HG03060 (cell line): ENCODE measurements around the gene NTRK1.

Experiments used
- ATAC-seq: cut with Tn5 transposase; IDR thresholded peaks from one replicate; pipeline ENCODE4 v1.9.1; 2021; ENCODE audit warnings: low read depth, moderate number of reproducible peaks; ENCODE audit not compliant: unreplicated experiment

NTRK1 gene

GRCh38 chr1:156895455-156895812 lies 34.8 kb downstream of the NTRK1 start:
- no peak for ATAC-seq

DNA sequence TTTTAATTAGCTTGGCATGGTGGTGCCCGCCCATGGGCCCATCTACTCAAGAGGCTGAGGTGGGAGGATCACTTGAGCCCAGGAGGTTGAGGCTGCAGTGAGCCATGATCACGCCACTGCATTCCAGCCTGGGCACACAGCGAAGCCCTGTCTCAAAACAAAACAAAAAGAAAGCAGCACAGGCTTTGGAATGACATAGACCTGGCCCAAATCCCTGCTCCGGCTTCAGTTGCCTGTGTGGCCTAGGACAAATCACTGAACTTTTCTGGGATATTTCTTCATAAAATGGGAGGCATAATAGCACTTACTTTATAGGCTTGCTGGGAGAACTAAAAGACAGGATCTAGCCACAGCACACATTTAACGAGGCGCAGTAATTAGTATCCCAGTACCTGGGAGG lies 35.3 kb downstream of the NTRK1 start:
- ATAC-seq = no peak

DNA sequence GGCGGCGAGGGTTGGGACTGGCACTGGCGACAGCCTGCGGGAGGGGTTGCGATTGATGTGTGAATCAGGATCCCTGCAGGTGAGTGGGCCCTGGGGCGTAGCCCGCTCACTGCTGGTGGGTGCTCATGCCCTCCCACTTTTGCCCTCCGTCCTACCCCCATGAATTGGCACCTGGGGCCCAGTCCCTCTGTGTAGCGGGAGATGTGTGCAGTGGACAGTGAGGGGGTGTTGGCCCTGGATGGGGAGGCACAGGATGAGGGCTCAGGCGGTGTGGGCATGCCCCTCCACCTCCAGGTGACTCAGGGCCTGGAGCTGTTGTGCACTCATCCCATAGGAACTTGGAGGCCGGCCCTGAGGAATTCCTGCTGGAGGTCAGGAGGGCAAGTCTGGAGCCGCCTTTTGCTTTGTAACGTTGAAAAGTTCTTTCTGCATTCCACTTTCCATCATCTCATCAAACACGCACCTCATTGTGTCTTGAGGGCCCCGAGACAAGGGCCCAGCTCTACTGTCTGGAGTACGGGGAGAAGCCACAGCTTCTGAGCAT lies 35.9 kb downstream of the NTRK1 start:
- ATAC-seq = no peak

DNA sequence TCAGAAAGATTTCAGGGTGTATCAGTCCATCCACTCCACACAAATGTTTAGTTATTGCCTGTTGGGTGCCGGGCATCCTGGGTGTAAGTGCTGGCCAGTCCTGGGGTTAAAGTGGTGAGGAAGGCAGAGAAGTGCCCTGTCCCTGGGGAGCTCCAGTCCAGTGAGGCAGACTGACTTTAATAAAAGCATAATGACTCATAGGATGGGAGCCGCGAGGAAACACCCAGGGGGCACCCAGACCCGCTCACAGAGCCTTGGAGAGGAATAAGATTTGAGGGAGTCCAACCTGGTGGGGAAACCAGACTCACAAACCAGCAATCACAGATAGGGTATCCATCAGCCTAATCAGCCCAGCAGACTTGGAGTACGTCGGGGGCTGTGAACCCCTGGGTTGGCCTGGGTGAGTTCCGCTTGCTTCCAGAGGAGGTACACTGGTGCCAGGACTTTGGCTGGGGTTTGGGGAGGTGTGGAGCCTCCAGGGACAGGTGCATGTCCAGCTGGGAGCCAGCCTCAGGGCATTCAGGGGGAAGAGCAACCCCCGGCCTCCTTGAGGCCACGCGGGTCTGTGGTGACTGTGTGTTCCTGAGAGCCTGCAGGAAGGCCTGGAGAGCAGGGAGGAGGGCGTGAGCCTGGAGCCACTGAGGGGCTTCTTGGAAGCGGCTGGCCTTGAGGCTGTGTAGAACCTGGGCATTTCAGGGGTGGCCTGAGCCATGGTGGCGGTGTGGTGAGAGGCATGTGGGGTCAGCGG lies 36.6 kb downstream of the NTRK1 start:
- no peak for ATAC-seq

GRCh38 chr1:156898161-156898566 lies 37.5 kb downstream of the NTRK1 start:
- no peak for ATAC-seq

DNA sequence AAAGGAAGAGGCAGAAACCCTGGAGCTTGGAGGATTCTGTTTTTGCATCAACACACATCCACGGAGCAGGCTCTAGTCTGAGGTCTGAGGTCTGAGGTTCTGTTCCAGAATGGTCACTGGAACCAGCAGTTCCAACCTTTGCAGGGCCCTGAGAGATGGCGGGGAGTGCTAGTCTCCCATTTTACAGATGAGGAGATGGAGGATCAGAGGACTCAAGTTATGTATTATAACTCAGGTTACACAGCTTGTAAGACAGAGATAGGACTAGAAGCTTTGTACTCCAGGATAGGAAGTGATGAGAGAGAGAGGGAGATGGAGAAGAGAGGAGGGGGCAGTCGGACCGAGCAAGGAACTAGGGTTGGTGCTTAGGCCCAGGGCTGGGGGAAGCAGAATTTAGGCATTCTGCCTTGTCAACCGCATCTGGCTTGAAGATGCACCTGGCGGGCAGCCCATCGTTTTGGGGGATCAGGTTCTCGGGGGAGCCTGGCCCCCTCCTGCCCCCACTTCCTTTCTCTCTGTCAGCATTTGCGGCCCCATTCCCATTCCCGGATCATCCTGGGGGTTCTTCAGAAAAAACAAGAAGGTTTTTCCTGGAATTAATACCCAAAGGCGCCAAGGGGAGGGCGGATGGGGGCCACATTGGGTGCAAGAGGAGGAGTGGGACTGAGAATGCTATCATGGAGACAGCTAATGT lies 38.5 kb downstream of the NTRK1 start:
- ATAC-seq = no peak

DNA sequence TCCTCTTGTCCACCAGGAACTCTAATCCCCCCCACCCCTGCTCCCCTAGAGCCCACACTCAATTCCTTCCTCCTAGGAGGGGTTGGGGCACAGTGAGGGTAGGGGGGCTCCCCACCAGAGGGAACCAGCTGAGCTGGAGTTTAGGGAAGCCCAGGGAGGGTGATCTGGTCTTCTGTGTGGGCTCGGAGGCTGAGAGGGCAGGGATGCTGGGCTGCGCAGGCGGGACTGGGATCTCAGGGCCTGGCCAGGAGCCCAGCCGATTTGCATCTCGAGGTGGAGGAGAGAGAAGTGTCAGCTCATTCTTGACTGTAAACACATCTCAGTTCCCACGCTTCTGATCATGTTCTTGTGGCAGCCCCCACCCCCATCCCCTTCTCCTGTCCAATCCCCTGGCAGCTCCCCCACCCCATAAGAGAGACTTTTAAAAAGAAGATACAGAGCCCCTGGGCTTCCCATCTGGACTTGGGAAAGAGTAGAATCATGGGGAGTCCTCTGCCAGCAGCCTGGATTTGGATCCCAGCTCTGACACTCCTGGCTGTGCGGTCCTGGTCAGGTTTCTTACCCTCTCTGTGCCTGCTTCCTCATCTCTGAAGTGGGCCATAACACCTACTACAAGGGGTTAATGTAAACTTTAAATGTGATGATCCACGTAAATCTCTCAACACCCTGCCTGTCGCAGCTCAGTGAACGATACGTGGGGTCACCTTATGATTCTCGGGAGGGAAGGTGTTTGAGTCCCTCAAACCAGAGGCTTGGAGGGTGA lies 39.5 kb downstream of the NTRK1 start:
- ATAC-seq = no peak

GRCh38 chr1:156900896-156901589 lies 40.4 kb downstream of the NTRK1 start:
- no peak for ATAC-seq

- no peak for ATAC-seq
These were observed 40.9 kb downstream of the NTRK1 start for GRCh38 chr1:156901590-156901900.

DNA sequence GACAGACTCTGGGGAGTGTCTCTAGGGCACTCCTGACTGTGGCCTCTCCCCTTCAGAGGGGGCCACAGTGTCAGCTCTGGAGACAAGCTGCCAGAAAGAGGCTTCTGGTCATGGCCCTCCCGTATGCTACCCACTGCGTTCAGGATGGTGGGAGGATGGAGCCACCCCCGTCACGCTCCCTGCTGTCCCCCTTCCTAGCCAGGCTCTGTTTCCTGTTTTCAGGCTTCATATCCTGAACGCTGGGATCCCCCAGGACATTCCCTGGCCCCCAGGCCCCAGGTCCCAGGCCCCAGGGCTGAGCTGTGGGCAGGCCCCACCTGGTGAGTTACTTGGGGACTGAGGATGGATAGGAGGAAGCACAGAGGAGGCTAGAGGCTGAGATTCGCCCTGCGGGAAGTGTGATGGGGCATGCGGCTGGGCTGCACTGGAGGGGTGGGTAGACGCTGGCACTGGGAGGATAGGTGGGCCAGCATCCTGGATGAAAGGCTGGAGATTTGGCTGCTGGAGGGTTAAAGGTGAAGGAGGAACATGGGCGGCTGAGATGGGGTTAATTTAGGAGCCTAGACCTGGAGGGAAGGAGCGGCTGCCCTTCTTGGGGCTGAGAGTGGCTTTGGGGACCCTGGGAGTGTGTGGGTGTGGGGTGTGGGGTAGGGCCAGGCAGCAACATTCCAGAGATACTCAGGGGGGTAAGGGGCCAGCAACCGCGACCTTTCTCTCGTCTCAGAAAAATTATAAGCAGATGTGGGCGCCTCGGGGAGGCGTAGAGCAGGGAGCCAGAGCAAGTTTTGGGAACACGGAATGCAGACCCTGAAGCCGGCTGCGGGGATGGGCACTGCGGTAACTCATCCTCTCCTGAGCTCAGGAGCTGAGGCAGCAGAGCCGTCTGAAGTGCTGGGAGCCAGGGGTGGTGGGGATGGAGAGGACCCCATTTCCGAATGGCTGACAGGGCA lies 41.6 kb downstream of the NTRK1 start:
- ATAC-seq = no peak

DNA sequence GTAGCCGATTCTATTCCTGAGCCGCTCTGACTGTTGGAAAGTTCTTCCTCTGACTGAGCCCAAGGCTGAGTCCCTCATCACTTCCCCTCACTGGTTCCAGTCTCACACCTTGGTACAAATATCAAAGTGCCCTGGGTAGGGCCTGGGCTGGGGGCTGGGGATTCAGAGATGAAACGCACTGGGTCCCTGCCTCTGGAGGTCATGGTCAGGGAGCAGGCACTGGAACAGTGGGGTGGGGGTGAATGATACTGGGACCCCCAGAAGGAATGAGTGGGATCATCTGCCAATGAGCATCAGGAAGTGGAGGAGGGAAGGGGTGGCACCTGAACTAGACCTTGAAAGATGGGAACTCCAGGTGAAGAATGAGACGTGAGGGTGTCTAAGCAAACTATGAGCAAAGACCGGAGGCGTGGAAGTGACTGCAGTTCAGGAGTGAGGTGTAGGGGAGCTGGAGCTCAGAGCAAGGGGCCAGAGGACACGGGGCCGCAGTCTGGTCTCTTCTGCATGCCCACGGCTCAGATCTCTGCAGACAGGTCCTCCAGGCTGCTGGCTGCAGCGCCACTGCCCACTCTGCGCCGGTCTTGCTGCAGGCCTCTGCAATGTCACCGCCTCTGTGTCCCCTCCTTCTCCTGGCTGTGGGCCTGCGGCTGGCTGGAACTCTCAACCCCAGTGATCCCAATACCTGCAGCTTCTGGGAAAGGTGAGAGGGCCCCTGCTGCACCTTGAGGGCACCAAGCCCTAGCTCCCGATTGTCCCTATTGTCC lies 42.8 kb downstream of the NTRK1 start:
- no peak for ATAC-seq

GRCh38 chr1:156904187-156904959 lies 43.7 kb downstream of the NTRK1 start:
- no peak for ATAC-seq

- no peak for ATAC-seq
These were observed 44.5 kb downstream of the NTRK1 start for GRCh38 chr1:156905176-156905575.

DNA sequence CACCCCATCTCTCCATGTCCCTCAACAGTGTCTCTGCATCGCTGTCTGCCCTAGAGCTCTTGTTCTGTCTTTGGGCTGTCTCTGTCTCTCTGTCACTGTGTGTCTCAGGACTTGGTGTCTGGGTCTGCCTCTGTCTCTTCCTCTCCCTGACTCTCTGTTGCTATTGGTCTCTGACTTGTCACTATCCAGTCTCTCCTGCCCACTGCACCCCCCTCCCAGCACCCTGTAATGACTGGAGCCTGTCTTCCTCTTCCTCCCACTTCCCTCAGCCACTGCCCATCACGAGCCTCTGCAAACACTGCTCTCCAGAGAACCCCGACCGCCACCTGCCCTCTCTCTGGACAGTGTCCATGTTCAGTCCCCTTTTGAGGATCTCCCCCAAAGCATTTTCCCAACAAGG lies 45.0 kb downstream of the NTRK1 start:
- ATAC-seq = no peak

DNA sequence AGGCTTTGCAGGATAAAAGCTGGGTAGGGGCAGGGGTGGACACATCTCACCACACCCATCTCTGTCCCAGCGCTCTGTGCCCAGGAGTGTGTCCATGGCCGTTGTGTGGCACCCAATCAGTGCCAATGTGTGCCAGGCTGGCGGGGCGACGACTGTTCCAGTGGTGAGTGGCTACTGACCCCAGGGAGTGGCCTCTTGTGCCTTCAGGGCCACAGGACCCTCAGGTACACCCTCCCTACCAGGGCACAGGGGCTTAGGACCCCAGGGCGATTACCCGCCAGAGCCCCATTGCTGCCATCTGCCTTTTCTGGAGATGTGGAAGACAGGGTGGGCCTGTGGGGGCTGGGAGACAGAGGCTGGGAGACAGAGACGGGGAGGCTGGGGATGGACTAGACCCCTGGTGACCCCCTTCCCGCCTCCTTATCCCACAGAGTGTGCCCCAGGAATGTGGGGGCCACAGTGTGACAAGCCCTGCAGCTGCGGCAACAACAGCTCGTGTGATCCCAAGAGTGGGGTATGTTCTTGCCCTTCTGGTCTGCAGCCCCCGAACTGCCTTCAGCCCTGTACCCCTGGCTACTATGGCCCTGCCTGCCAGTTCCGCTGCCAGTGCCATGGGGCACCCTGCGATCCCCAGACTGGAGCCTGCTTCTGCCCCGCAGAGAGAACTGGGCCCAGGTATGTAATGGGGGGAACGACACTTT lies 45.7 kb downstream of the NTRK1 start:
- no peak for ATAC-seq

DNA sequence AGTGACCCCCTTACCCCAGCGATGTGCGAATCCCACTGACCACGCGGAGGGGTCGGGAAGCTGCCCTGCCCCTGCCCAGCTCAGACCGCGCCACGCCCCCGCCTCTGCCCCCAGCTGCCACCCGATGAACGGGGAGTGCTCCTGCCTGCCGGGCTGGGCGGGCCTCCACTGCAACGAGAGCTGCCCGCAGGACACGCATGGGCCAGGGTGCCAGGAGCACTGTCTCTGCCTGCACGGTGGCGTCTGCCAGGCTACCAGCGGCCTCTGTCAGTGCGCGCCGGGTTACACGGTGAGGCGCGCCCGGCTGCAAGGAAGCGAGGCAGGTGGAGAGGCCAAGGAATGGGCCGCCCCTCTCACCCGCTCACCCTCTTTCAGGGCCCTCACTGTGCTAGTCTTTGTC lies 47.9 kb downstream of the NTRK1 start:
- no peak for ATAC-seq

- ATAC-seq = no peak
These were observed 48.3 kb downstream of the NTRK1 start for GRCh38 chr1:156908955-156909354.

GRCh38 chr1:156909671-156910070 lies 49.0 kb downstream of the NTRK1 start:
- no peak for ATAC-seq
